Prostate gland (tissue), 2 donors: ENCODE measurements around the gene NOC4L. TPM values are rescaled to one million over a fixed set of nuclear protein-coding genes. Genes with fewer than 3 reads are reported as not detected.

Experiments
- DNase-seq: peaks from one replicate; pipeline ENCODE4 v3.0.0-alpha.2; 2019; ENCODE audit warnings: low spot score
- H3K27ac ChIP-seq, 2 donors: fragments of 200-600 bp; sonication (generic); 2 replicates each; pipeline ENCODE4 v1.5.1; 2017 to 2019
- H3K27me3 ChIP-seq: fragments of 200-600 bp; sonication (generic); replicated peaks from 2 replicates; pipeline ENCODE4 v1.5.1; 2019; ENCODE audit not compliant: insufficient read depth
- H3K36me3 ChIP-seq, 2 donors: fragments of 200-600 bp; sonication (generic); 1 replicate in 1 of 2; 2 replicates in 1 of 2; pipeline versions ENCODE4 v1.5.1 to v1.8.1; 2017 to 2019
- H3K4me1 ChIP-seq: fragments of 200-600 bp; sonication (generic); replicated peaks from 2 replicates; pipeline ENCODE4 v1.5.1; 2019
- H3K4me3 ChIP-seq, 2 donors: fragments of 200-600 bp; sonication (generic); 2 replicates each; pipeline ENCODE4 v1.5.1; 2017 to 2019
- H3K9me3 ChIP-seq: fragments of 200-600 bp; sonication (generic); 2 replicates; pipeline ENCODE4 v1.5.1; 2017
- CTCF ChIP-seq, 4 experiments: fragments of 200-600 bp in 2 of 4; fragments of 450-650 bp in 2 of 4; sonication (generic) in 2 of 4; IDR thresholded peaks; 1 replicate in 3 of 4; 2 replicates in 1 of 4; pipeline ENCODE4 v1.5.1; 2016 to 2019; ENCODE audit warnings: antibody characterized with exemption in 4 of 4, mild to moderate bottlenecking in 2 of 4, moderate library complexity in 2 of 4
- POLR2A ChIP-seq: fragments of 450-650 bp; IDR thresholded peaks from one replicate; pipeline ENCODE4 v1.6.1; 2016; ENCODE audit warnings: antibody characterized with exemption, mild to moderate bottlenecking
- POLR2AphosphoS5 ChIP-seq: sonication (generic); formaldehyde crosslinking; IDR thresholded peaks from one replicate; pipeline ENCODE4 v1.6.1; 2017; ENCODE audit warnings: antibody characterized with exemption
- WGBS: methylation state at CpG from one replicate; pipeline ENCODE4 v1.1.5; 2018; 5-methylcytosine and 5-hydroxymethylcytosine counted together
- intact Hi-C: fragments of 100-400 bp; cut with DNase I; formaldehyde crosslinking; loops from one replicate; pipeline ENCODE4 v1.14.2; 2022
- total RNA-seq, 2 donors: library from RNA; depleted of rRNA; stranded (reverse); fragments of >200 nt; gene quantifications; one replicate each; pipeline ENCODE4 v1.1.0, GENCODE V29; 2016

NOC4L gene
- total RNA-seq, 2 donors from 2014 or later = 12.4 to 32.5 TPM

DNA sequence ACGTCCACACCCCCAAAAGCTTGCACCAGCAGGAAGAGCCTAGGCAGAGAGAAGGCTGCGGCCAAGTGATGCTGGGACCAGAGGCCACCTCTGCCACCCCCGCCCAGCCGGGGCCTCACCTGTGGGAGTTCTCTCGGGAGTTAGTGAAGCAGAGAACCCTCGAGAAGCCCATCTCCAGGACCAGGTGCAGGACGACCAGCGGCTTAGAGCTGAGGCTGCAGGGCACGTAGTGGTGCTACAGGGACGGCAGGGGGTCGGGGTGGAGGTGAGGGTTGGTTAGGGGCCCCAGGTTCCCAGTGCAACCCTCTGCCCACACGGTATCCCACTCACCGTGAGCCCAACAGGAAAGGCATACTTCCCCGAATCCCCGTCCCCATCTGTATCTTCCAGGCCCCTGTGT lies 3.8 kb upstream of the NOC4L start:
- Histone ChIP-seq H3K9me3 (no peaks in the 10 kb centered on the region), H3K4me1 (peaks cover 14% of the 10 kb centered on the region), H3K4me3 (no peak overlapping the region), H3K36me3 (peaks cover 18 to 21% of the 10 kb centered on the region in 2 donors), H3K27me3 (no peaks in the 10 kb centered on the region), H3K27ac (no peak overlapping the region)
- no peak for DNase-seq
- WGBS = 93% methylated on average over 15 of the region's 15 CpGs
- intact Hi-C loops = no loop called here
- TF ChIP-seq POLR2A (no peak), POLR2AphosphoS5 (no peak), CTCF (IDR thresholded peaks at IDR 0.05) (no peak)

DNA sequence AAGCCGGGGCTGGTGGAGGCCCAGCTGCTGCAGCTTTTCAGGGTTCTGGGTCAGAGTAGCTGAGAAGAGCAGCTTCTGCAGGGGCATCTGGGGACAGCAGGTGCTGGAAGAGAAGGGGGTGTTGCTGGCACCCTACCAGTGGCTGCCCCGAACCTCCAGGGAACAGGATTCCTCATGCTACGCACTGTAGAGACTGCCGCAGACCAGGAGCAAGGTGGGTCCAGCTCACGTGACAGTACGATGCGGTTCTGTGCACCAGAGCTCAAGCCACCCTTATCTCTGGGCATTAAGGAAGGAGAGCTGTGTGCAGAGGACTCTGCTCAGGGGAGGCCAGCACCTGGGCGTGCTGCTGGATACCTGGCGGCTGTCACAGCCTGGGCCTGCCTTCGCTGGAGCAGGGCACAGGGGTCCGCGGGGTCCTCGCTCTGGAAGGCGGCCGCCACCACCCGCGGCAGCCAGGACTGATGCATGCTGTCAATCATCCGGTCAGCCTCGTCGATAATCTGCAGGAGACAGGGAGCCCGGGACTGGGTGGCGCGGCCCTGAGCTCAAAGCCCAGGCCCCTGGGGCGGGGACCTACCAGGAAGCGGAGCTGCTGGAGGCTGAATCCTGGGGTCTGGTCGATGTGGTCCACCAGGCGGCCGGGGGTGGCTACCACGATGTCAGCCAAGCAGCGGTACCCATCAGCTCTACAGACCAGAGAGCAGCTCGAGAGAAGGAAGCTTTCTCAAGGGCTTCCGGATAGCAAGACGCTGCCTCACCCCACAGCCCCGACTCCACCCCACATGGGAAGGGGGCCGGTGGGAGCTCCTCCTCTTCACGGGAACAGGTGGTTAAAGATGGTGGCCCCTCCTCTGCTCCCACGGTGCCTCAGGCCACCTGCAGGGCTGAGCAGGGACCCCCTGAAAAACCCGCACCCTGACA lies 3.1 kb upstream of the NOC4L start:
- TF ChIP-seq POLR2A (no peak), POLR2AphosphoS5 (no peak), CTCF (IDR thresholded peaks at IDR 0.05) (no peak)
- Histone ChIP-seq H3K9me3 (no peaks in the 10 kb centered on the region), H3K27me3 (no peaks in the 10 kb centered on the region), H3K4me1 (peaks cover 14% of the 10 kb centered on the region), H3K27ac (no peak overlapping the region), H3K36me3 (peaks cover 18 to 21% of the 10 kb centered on the region in 2 donors), H3K4me3 (no peak overlapping the region)
- intact Hi-C loops = no loop called here
- 94% methylated on average over 38 of the region's 38 CpGs for WGBS
- no peak for DNase-seq

DNA sequence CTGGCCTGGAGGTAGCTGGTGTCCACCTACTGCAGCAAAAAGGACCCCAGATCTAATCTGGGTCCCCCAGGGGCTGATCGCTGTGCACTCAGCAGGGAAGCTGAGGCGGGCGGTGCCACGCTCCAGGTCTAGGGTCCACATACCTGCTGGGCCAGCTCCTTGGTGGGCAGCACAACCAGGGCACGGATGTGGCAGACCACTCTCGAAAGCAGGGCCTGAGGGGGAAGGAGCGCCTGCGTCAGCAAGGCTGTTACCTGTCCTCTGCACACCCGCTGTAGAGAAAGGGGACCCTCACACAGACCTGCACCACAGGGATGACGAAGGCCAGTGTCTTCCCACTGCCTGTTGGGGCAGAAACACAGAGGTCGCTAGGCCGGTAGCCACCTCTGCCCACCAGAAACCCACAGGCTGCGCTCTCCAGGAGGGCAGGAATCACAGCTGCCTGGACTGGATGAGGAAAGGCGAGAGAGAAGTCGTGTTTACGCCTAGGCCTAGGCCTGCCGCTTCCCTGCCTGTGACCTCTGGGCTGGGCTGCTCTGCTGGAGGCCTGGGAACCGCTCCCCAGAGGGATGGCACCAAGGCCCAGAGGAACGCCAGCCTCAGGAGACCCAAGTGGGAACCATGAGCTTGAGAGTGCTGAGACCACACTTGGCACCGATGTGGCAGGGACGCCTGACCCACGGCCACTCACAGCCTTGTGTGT lies 2.1 kb upstream of the NOC4L start:
- TF ChIP-seq POLR2A (no peak), CTCF (IDR thresholded peaks at IDR 0.05) (no peak), POLR2AphosphoS5 (no peak)
- no peak for DNase-seq
- Histone ChIP-seq H3K4me1 (peaks cover 14% of the 10 kb centered on the region), H3K9me3 (no peaks in the 10 kb centered on the region), H3K27me3 (no peaks in the 10 kb centered on the region), H3K27ac (no peak overlapping the region), H3K36me3 (peaks cover 18 to 21% of the 10 kb centered on the region in 2 donors), H3K4me3 (no peak overlapping the region)
- intact Hi-C loops = no loop called here
- 95% methylated on average over 22 of the region's 22 CpGs for WGBS

- H3K4me3 ChIP-seq = peak overlapping the region; percentile 99
- no peak overlapping the region for H3K27ac ChIP-seq
- peaks cover 18 to 21% of the 10 kb centered on the region in 2 donors for H3K36me3 ChIP-seq
- WGBS = 74% methylated on average over 24 of the region's 24 CpGs
- TF ChIP-seq POLR2AphosphoS5 = no peak
- TF ChIP-seq POLR2A = no peak
- TF ChIP-seq CTCF (IDR thresholded peaks at IDR 0.05) = no peak
- no peaks in the 10 kb centered on the region for H3K9me3 ChIP-seq
- DNase-seq = no peak
- intact Hi-C loops = no loop called here
- H3K27me3 ChIP-seq = no peaks in the 10 kb centered on the region
- peaks cover 14% of the 10 kb centered on the region for H3K4me1 ChIP-seq
Observed at GRCh38 chr12:132142679-132143335, 1.4 kb upstream of the NOC4L start.
